Ascending aorta (tissue), 2 donors: Measurements from ENCODE around the gene ACADL. TPM values are rescaled to one million over a fixed set of nuclear protein-coding genes. Genes with fewer than 3 reads are reported as not detected.

Experiments
- DNase-seq, 2 donors: peaks; one replicate each; pipeline ENCODE4 v3.0.0-alpha.2; 2019; ENCODE audit warnings: low spot score in 2 of 2
- H3K27ac ChIP-seq, 2 donors: fragments of 200-600 bp; sonication (generic); one replicate each; pipeline ENCODE4 v1.5.1; 2016 to 2017; ENCODE audit warnings: mild to moderate bottlenecking in 1 of 2
- H3K27me3 ChIP-seq: fragments of 200-600 bp; sonication (generic); one replicate; pipeline ENCODE4 v1.5.1; 2017
- H3K36me3 ChIP-seq, 2 donors: fragments of 200-600 bp; sonication (generic); one replicate each; pipeline ENCODE4 v1.5.1; 2016
- H3K4me1 ChIP-seq, 2 donors: fragments of 200-600 bp; sonication (generic); one replicate each; pipeline ENCODE4 v1.5.1; 2016 to 2017; ENCODE audit warnings: mild to moderate bottlenecking in 1 of 2
- H3K4me3 ChIP-seq, 2 donors: fragments of 200-600 bp; sonication (generic); one replicate each; pipeline ENCODE4 v1.5.1; 2016 to 2017; ENCODE audit warnings: mild to moderate bottlenecking in 1 of 2
- H3K9me3 ChIP-seq, 2 donors: fragments of 200-600 bp; sonication (generic); one replicate each; pipeline ENCODE4 v1.5.1; 2016
- CTCF ChIP-seq, 3 experiments: fragments of 200-600 bp in 2 of 3; fragments of 450-650 bp in 1 of 3; sonication (generic) in 2 of 3; IDR thresholded peaks; one replicate each; pipeline ENCODE4 v1.5.1; 2016 to 2019; ENCODE audit warnings: antibody characterized with exemption in 3 of 3, mild to moderate bottlenecking in 1 of 3, moderate library complexity in 1 of 3
- intact Hi-C: fragments of 100-400 bp; cut with DNase I; formaldehyde crosslinking; loops from one replicate; pipeline ENCODE4 v1.15.1; 2023
- total RNA-seq: library from RNA; depleted of rRNA; stranded (reverse); fragments of >200 nt; gene quantifications from one replicate; pipeline ENCODE4 v1.1.0, GENCODE V29; 2016

The ACADL gene
- total RNA-seq, 1 donor from 2014 or later = 18.5 TPM

GRCh38 chr2:210227290-210228088 is 2.2 kb upstream of the ACADL start:
- Histone ChIP-seq H3K4me1 (peaks cover 0 to 17% of the 10 kb centered on the region in 2 donors), H3K4me3 (no peak overlapping the region), H3K36me3 (no peaks in the 10 kb centered on the region), H3K27ac (no peak overlapping the region), H3K27me3 (no peaks in the 10 kb centered on the region), H3K9me3 (no peaks in the 10 kb centered on the region)
- no peak for TF ChIP-seq CTCF (IDR thresholded peaks at IDR 0.05)
- DNase-seq = no peak
- intact Hi-C loops = loop anchor here (10.0 kb wide), 1 partner anchor 693 kb away; no protein-coding TSS in a partner anchor

DNA sequence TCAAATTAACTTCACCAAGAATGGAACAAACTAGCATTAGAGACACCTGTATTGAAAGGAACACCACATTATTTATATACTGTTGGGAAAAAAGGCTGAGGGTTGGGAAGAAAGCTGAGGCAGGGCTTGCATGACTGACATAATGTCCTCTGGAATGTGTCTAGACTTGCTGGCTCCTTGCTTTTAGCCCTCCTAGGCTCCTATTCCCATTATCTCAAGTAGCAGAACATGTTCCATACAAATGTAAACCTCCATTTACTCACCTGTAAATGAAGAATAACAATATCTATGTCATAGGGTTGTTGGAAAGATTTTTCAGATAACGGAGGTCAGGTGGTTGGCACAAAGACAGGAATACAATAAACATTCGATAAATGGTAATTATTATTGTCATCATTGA is 976 bp upstream of the ACADL start:
- Histone ChIP-seq H3K36me3 (no peaks in the 10 kb centered on the region), H3K27me3 (no peaks in the 10 kb centered on the region), H3K4me3 (peak overlapping the region; percentile 61 to 78), H3K27ac (peak overlapping the region; percentile 94 to 95), H3K9me3 (no peaks in the 10 kb centered on the region), H3K4me1 (peaks cover 0 to 18% of the 10 kb centered on the region in 2 donors)
- intact Hi-C loops = loop anchor here (10.0 kb wide), 1 partner anchor 691 kb away; no protein-coding TSS in a partner anchor
- no peak for DNase-seq
- no peak for TF ChIP-seq CTCF (IDR thresholded peaks at IDR 0.05)

DNA sequence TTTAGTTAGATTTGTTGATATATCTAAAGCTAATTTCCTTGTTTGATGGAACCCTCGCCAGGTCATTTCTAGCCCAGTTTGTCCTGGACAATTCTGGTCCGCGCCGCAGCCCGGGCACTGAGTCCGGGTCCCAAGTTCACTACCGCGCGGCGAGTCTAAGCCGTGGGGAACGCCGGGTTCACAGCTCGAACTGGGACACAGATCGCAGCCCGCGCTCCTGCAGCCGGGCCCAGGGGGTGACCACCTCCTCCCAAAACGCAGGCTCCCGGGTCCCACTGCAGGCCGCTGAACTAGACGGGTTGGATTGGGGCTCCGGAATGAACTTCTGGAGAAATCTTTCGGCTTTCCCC is 681 bp downstream of the ACADL start:
- DNase-seq = peak in 1 of 2 donors; percentile 66
- H3K36me3 ChIP-seq = peaks cover 0 to 6% of the 10 kb centered on the region in 2 donors
- peaks cover 0 to 13% of the 10 kb centered on the region in 2 donors for H3K4me1 ChIP-seq
- H3K27ac ChIP-seq = peak overlapping the region; percentile 94 to 95
- no peak for TF ChIP-seq CTCF (IDR thresholded peaks at IDR 0.05)
- intact Hi-C loops = loop anchor here (2.0 to 10.0 kb wide), 2 partner anchors 54 to 690 kb away; partner anchors contain the start of gene KANSL1L
- H3K9me3 ChIP-seq = no peaks in the 10 kb centered on the region
- no peaks in the 10 kb centered on the region for H3K27me3 ChIP-seq
- peak overlapping the region; percentile 61 to 78 for H3K4me3 ChIP-seq

DNA sequence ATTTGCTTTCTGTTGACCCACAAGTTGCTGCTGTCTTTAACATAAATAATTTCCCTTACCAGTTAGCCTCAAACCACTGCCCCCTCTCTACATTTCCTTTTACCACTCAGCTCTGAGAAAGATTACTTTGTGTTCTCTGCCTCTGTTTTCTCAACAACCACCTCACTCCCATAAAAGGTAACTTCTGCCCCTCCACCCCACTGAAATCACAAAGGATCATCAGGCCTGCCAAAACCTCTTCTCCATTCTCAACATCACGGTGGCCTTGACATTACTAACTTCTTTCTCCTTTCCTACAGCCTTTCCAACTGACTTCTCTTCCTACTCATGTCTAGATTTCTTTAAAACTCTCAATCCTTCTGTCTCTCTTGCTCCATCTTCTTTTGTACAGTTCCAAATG is 10.1 kb downstream of the ACADL start:
- no peak for TF ChIP-seq CTCF (IDR thresholded peaks at IDR 0.05)
- no peak for DNase-seq
- peaks cover 5 to 20% of the 10 kb centered on the region in 2 donors for H3K36me3 ChIP-seq
- H3K27ac ChIP-seq = peak overlapping the region; percentile 54 to 58
- H3K4me1 ChIP-seq = no peaks in the 10 kb centered on the region
- no peaks in the 10 kb centered on the region for H3K27me3 ChIP-seq
- no peak overlapping the region for H3K4me3 ChIP-seq
- intact Hi-C loops = no loop called here
- no peaks in the 10 kb centered on the region for H3K9me3 ChIP-seq

DNA sequence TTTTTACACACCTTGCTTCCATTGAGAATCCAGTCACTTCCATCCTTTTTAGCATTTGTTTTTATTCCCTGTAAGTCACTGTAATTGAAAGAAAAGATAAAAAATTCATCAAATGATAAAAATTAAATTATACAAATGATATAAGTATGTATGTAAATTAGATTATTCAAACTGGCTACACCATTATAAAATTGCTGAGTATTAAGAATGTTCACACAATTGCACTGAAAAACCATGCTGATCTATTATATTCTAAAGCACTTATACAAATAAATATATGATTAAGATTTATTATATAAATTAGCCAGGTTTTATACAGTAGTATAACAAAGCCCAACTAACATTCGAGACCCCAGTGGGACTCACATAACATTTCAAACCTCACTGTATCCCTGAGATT is 15.1 kb downstream of the ACADL start:
- DNase-seq = no peak
- intact Hi-C loops = no loop called here

More for the DNA sequence above, 15.1 kb downstream of the ACADL start:
- Histone ChIP-seq H3K4me1 (no peaks in the 10 kb centered on the region), H3K27me3 (no peaks in the 10 kb centered on the region), H3K4me3 (no peak overlapping the region), H3K36me3 (peaks cover 9 to 41% of the 10 kb centered on the region in 2 donors), H3K9me3 (no peaks in the 10 kb centered on the region), H3K27ac (no peak overlapping the region)
- no peak for TF ChIP-seq CTCF (IDR thresholded peaks at IDR 0.05)
